ENCODE results near the gene ZNF555. TPM values are rescaled to one million over a fixed set of nuclear protein-coding genes. Genes with fewer than 3 reads are reported as not detected.

Gene ZNF555
- total and polyA plus RNA-seq, 9 donors: 4.5 to 18.0 (median 13.5) TPM

DNA sequence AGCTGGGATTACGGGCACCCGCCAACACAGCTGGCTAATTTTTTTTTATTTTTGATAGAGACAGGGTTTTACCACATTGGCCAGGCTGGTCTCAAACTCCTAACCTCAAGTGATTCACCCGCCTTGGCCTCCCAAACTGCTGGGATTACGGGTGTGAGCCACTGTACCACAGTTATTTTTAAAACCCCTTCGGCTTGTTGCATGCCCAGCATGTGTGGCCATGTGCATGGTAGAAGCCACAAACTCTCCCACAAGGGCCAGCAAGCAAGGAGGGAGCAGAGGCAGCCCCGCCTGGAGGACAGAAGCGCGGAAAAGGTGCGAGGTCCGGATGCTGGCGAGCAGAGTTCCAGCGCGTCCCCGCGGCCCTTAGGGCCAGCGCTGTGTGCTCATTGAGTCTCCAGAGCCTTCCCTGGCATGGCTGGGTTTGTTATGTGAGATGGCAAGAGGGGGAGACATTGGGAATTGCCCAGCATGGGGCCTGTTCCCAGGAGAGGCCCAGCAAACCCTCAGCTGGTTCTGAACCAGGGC is 43.1 kb upstream of the ZNF555 start:
- DNase-seq: no peak
- H3K36me3 ChIP-seq: no peaks in the 10 kb centered on the region
- H3K27ac ChIP-seq: no peak overlapping the region
- 95 to 96% (median 95%) methylated on average over 16 of the region's 16 CpGs for WGBS, 3 donors
- TF ChIP-seq, protein P1, sequence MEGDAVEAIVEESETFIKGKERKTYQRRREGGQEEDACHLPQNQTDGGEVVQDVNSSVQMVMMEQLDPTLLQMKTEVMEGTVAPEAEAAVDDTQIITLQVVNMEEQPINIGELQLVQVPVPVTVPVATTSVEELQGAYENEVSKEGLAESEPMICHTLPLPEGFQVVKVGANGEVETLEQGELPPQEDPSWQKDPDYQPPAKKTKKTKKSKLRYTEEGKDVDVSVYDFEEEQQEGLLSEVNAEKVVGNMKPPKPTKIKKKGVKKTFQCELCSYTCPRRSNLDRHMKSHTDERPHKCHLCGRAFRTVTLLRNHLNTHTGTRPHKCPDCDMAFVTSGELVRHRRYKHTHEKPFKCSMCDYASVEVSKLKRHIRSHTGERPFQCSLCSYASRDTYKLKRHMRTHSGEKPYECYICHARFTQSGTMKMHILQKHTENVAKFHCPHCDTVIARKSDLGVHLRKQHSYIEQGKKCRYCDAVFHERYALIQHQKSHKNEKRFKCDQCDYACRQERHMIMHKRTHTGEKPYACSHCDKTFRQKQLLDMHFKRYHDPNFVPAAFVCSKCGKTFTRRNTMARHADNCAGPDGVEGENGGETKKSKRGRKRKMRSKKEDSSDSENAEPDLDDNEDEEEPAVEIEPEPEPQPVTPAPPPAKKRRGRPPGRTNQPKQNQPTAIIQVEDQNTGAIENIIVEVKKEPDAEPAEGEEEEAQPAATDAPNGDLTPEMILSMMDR (IDR thresholded peaks at IDR 0.05): no peak
- TF ChIP-seq EP300 (IDR thresholded peaks at IDR 0.05) (no peak), POLR2A (IDR thresholded peaks at IDR 0.05) (no peak)
- no peaks in the 10 kb centered on the region for H3K4me1 ChIP-seq (ENCODE audit: insufficient read depth)
- no peak overlapping the region for H3K4me3 ChIP-seq
- intact Hi-C loops (cut with DNase I): no loop called here
- no peaks in the 10 kb centered on the region for H3K9me3 ChIP-seq
- no peaks in the 10 kb centered on the region for H3K27me3 ChIP-seq

DNA sequence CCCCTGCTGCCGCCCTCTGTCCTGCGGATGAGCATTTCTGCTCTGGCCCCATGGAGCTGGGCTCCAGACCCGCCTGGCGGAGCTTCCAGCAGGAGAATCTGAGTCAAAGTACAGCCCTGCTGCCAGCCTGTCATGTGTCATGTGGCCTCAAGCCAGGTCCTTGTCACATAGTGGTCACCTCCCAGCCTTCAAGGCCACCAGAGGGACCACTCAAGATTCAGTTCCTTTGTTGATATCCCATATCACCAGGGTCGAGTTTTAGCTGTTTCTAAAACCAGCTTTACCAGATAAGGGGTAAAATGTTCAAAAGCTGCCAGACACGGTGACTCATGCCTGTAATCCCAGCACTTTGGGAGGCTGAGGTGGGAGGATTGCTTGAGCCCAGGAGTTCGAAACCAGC is 42.5 kb upstream of the ZNF555 start:
- 67 to 80% (median 73%) methylated on average over 7 of the region's 7 CpGs for WGBS, 3 donors
- Histone ChIP-seq H3K27me3 (no peaks in the 10 kb centered on the region), H3K9me3 (no peaks in the 10 kb centered on the region), H3K36me3 (no peaks in the 10 kb centered on the region), H3K4me3 (no peak overlapping the region), H3K4me1 (ENCODE audit: insufficient read depth) (no peaks in the 10 kb centered on the region), H3K27ac (no peak overlapping the region)
- intact Hi-C loops (cut with DNase I): no loop called here
- no peak for DNase-seq
- TF ChIP-seq EP300 (IDR thresholded peaks at IDR 0.05) (no peak), POLR2A (IDR thresholded peaks at IDR 0.05) (no peak)
- TF ChIP-seq, protein P1 (IDR thresholded peaks at IDR 0.05): no peak

DNA sequence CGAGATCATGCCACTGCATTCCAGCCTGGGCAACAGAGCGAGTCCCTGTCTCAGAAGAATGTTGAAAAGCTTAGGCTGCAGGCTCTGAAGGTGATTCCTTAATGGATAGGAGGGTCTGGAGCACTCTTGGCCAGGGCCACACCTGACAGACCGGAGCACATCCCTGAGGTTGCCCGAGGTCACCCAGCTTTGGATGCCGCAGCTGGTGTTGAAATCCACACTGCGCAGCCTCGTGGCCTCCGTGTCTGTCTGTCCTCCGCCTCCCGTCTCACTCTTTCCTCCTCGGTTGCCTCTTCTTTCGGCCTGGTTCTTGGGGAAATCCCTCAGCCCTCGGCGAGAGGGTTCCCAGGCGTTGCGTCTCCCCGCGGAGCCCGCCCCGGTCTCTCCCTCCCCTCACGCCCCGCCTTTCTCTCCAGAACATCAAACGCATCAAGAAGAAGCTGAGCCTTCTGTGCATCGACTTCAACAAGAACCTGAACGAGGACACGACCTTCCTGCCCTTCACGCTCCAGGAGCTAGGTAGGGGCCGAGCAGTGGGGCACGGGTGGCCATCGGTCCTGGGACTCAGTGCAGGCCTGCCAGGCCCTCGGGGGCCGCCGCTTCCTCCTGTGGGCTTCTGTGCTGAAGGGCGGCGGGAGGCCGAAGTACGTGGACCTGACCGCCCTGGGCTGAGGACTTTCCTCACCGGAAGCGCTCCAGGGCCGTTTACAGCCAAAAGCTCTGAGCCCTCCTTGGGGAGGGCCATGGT is 41.8 kb upstream of the ZNF555 start:
- Histone ChIP-seq H3K4me3 (no peak overlapping the region), H3K27me3 (no peaks in the 10 kb centered on the region), H3K27ac (no peak overlapping the region), H3K9me3 (no peaks in the 10 kb centered on the region), H3K36me3 (no peaks in the 10 kb centered on the region), H3K4me1 (ENCODE audit: insufficient read depth) (no peaks in the 10 kb centered on the region)
- WGBS, 3 donors: 92 to 94% (median 93%) methylated on average over 41 of the region's 41 CpGs
- intact Hi-C loops (cut with DNase I): no loop called here
- DNase-seq: no peak
- TF ChIP-seq EP300 (IDR thresholded peaks at IDR 0.05) (no peak), POLR2A (IDR thresholded peaks at IDR 0.05) (no peak)
- TF ChIP-seq, protein P1 (IDR thresholded peaks at IDR 0.05): no peak

DNA sequence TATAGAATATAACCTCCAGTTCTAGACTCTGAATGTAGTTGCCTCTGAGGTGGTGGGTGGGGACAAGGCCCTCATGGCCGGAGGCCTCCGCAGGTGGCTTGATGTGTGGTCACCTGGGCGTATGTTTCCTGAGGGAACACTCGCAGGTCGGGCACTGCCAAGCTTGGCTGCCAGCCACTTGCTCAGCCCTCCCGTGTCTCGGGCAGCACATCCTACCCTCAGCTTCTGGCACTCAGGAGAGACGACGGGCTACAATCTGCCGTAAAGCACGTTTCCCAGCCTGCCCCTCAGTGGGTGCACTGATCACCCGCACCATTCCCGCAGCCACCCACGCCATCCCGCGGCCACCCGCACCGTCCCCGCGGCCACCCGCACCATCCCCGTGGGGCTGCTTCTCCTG is 40.8 kb upstream of the ZNF555 start:
- Histone ChIP-seq H3K27me3 (no peaks in the 10 kb centered on the region), H3K27ac (no peak overlapping the region), H3K9me3 (no peaks in the 10 kb centered on the region), H3K36me3 (no peaks in the 10 kb centered on the region), H3K4me1 (ENCODE audit: insufficient read depth) (no peaks in the 10 kb centered on the region), H3K4me3 (no peak overlapping the region)
- 88 to 93% (median 91%) methylated on average over 21 to 22 of the region's 22 CpGs for WGBS, 3 donors
- no peak for DNase-seq
- intact Hi-C loops (cut with DNase I): no loop called here
- no peak for TF ChIP-seq POLR2A (IDR thresholded peaks at IDR 0.05)
- no peak for TF ChIP-seq EP300 (IDR thresholded peaks at IDR 0.05)
- TF ChIP-seq, protein P1 (IDR thresholded peaks at IDR 0.05): no peak

Data from ovary (tissue), 9 donors.